Small intestine (tissue), 7 donors: ENCODE results near the gene ANO3. TPM values are rescaled to one million over a fixed set of nuclear protein-coding genes. Genes with fewer than 3 reads are reported as not detected.
A peak's percentile ranks its signal among the peaks of the same experiment; 100 is the strongest.

Source experiments
- DNase-seq, 2 donors: peaks; one replicate each; pipeline versions ENCODE4 v3.0.0 to v3.0.0-alpha.2; 2013
- FAIRE-seq: peaks from 2 replicates; lab custom pipeline; 2012; peaks lifted over from hg19 to GRCh38; lab: Jason Lieb, UNC
- H3K27ac ChIP-seq, 3 donors: one replicate each; pipeline ENCODE4 v1.5.1; 2013; ENCODE audit warnings: low read length in 2 of 3, mild to moderate bottlenecking in 2 of 3, control low read depth in 1 of 3, inconsistent platforms in 1 of 3, low read depth in 1 of 3, moderate library complexity in 1 of 3
- H3K27me3 ChIP-seq, 3 donors: one replicate each; pipeline ENCODE4 v1.6.1; 2013; ENCODE audit warnings: low read length in 3 of 3, inconsistent platforms in 1 of 3; ENCODE audit not compliant: control insufficient read depth in 3 of 3, insufficient read depth in 3 of 3
- H3K36me3 ChIP-seq, 3 donors: one replicate each; pipeline ENCODE4 v1.6.1; 2013; ENCODE audit warnings: low read length in 3 of 3, inconsistent platforms in 1 of 3, low read depth in 1 of 3, mild to moderate bottlenecking in 1 of 3, moderate library complexity in 1 of 3; ENCODE audit not compliant: control insufficient read depth in 3 of 3, insufficient read depth in 2 of 3
- H3K4me1 ChIP-seq, 3 donors: one replicate each; pipeline ENCODE4 v1.6.1; 2013; ENCODE audit warnings: low read length in 2 of 3, inconsistent platforms in 1 of 3, low read depth in 1 of 3, mild to moderate bottlenecking in 1 of 3, moderate library complexity in 1 of 3; ENCODE audit not compliant: control insufficient read depth in 3 of 3, insufficient read depth in 2 of 3
- H3K4me3 ChIP-seq, 3 donors: one replicate each; pipeline ENCODE4 v1.5.1; 2013; ENCODE audit warnings: low read length in 3 of 3, control low read depth in 1 of 3, inconsistent platforms in 1 of 3, low read depth in 1 of 3, mild to moderate bottlenecking in 1 of 3, moderate library complexity in 1 of 3
- H3K9me3 ChIP-seq, 2 donors: one replicate each; pipeline ENCODE4 v1.6.1; 2013; ENCODE audit warnings: low read depth in 1 of 2, low read length in 1 of 2; ENCODE audit not compliant: control insufficient read depth in 2 of 2, insufficient read depth in 1 of 2
- WGBS, 3 donors: extraction: QIAGEN DNeasy Blood & Tissue Kit; methylation state at CpG; one replicate each; pipeline ENCODE4 v1.1.7; 2013; 5-methylcytosine and 5-hydroxymethylcytosine counted together
- polyA plus RNA-seq, 4 donors: library from polyadenylated mRNA; stranded (reverse) in 3 of 4; unstranded in 1 of 4; fragments of 200-250 nt in 3 of 4; fragments of 120-200 nt in 1 of 4; gene quantifications; one replicate each; pipeline versions ENCODE4 v1.2.1 to v1.2.3, GENCODE V29; 2013
- donor health status: healthy with polysubstance abuse.
- donor health status: control.
- donor health status: control.
- donor health status: Bipolar disorder and iron deficiency.
- donor health status: healthy.

ANO3 gene
- polyA plus RNA-seq, 4 donors = under 0.01 to 0.10 (median 0.09) TPM; not detected in 1

DNA sequence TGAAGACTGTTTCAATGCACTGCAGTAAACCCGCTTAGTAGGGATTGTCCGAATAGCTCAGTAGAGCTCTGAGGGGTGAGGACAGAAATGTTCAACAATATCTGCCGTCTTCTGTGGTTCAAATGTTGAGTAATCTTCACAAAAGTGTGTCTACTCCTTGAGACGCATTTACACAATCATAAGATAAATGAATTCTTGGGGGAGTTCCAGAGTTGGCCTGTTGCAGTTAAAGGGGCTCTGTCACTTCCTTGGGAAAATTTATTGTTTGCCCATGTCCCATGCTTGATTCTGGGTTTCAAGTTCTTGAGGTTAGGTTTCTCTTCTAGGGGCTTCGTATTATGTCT is 614 bp downstream of the ANO3 start:
- peaks cover 0 to 5% (median 0%) of the 10 kb centered on the region in 3 donors for H3K4me1 ChIP-seq
- FAIRE-seq (no peak), DNase-seq (no peak)
- WGBS, 3 donors = 39 to 52% (median 39%) methylated on average over 5 of the region's 5 CpGs
- H3K4me3 ChIP-seq = peak overlapping the region in 1 of 3 donors; percentile 28
- no peaks in the 10 kb centered on the region for H3K36me3 ChIP-seq
- H3K27ac ChIP-seq = no peak overlapping the region
- H3K27me3 ChIP-seq = peaks cover 0 to 8% (median 1%) of the 10 kb centered on the region in 3 donors
- no peaks in the 10 kb centered on the region for H3K9me3 ChIP-seq

DNA sequence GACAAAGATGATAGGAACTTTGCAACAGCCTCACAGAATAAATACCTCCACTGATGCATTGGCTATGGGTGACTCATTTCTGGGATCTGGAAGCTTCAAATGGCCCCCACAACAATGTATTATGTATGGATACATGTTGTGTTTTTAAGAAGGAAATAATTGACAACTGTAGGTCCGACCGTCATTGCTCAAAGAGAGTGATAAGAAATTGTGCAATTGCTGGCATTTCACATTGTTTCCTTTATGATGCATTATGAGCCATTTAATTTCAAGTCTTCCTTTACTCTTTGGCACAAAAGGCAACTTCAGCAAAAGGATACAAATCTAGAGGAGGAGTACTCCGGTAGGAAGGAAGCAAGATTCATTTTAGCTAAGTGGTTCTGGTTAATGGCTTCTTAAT is 2.0 kb downstream of the ANO3 start:
- peaks cover 0 to 4% of the 10 kb centered on the region in 2 donors for H3K9me3 ChIP-seq
- 37 to 54% (median 49%) methylated on average over 3 of the region's 3 CpGs for WGBS, 3 donors
- no peak overlapping the region for H3K4me3 ChIP-seq
- no peaks in the 10 kb centered on the region for H3K36me3 ChIP-seq
- peaks cover 0 to 6% (median 1%) of the 10 kb centered on the region in 3 donors for H3K27me3 ChIP-seq
- DNase-seq (no peak), FAIRE-seq (no peak)
- H3K4me1 ChIP-seq = peaks cover 0 to 5% (median 0%) of the 10 kb centered on the region in 3 donors
- no peak overlapping the region for H3K27ac ChIP-seq

DNA sequence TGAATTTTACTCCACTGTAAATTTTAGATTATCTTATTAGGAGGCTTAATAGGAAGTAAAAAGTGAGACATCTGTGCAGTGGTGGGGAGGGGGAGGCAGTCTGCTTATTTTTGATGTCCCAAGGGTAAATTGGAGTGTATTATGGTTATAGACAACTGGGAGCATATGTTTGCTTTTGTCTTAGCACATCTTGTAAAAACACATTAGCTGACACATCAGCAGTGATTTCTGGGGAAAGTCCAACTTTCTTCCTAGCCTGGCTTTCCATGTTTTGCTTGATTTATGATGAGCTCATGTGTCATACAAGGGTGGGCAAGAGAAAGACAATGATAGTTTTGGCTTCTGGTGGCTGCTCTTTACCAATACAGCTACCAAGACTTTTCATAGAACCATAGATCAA is 4.0 kb downstream of the ANO3 start:
- Histone ChIP-seq H3K4me3 (no peak overlapping the region), H3K27me3 (peaks cover 0 to 6% (median 1%) of the 10 kb centered on the region in 3 donors), H3K9me3 (peaks cover 0 to 4% of the 10 kb centered on the region in 2 donors), H3K4me1 (peaks cover 0 to 5% (median 0%) of the 10 kb centered on the region in 3 donors), H3K27ac (no peak overlapping the region), H3K36me3 (no peaks in the 10 kb centered on the region)
- FAIRE-seq (no peak), DNase-seq (no peak)

DNA sequence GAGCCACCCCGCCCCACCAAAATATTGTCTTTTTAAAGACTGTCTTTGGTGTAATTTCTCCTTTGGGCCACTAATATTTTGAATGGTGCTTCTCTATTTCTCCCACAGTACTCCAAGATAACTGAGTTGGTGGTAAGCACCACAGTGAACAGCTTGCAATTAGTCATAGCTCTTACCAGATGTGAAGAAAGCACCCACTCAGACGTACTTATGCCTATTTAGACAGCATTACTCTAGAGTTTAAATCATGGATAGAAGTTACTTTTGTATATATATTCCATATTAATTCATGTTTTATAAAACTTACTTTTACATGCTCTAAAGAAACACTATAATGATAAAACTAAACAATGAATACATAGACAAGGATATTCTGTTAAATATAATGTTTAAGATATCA is 12.7 kb downstream of the ANO3 start:
- Histone ChIP-seq H3K4me1 (no peaks in the 10 kb centered on the region), H3K9me3 (no peaks in the 10 kb centered on the region), H3K27me3 (no peaks in the 10 kb centered on the region), H3K27ac (no peak overlapping the region), H3K4me3 (no peak overlapping the region), H3K36me3 (no peaks in the 10 kb centered on the region)
- FAIRE-seq (no peak), DNase-seq (no peak)
- WGBS, 3 donors = 73 to 78% (median 75%) methylated on average over 2 of the region's 2 CpGs

DNA sequence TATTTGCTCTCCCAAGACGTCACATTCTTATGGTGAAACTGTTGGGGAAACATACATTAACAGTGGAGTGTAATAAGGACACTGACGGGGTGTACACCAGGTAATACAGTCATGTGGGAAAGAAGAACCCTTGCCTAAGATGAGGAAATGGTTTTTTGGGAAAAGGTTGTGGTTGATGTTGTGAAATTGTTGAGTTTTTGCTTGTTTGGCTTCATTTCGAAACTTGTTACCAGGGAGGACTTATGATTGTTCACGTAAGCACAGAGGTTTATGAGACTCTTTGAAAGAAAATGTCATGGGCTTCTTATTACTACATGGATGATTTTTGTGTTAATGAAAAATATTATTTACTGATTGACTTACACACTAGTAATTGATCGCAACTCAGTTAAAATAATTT is 16.8 kb downstream of the ANO3 start:
- Histone ChIP-seq H3K4me3 (no peak overlapping the region), H3K36me3 (no peaks in the 10 kb centered on the region), H3K4me1 (no peaks in the 10 kb centered on the region), H3K9me3 (no peaks in the 10 kb centered on the region), H3K27me3 (no peaks in the 10 kb centered on the region), H3K27ac (no peak overlapping the region)
- no peak for DNase-seq
- 74 to 80% (median 74%) methylated on average over 5 of the region's 5 CpGs for WGBS, 3 donors
- FAIRE-seq = no peak

DNA sequence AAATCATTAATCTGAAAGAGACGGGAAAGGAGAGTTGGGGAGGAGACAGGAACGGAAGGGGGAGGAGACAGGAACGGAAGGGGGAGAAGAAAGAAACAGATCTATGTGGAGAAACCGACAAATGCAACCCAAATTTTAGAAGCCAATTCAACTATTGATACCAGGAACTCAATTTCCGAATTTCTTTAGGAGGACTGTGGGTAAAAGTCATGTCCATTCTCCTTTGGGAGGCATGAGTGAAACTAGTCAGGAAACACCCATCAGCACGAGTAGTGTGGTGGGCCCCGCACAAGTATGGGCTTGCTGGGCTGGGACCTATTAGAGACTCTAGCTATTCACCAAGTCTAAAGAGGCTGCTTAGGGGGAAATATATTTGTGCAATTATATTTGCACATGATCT is 18.1 kb downstream of the ANO3 start:
- Histone ChIP-seq H3K27me3 (no peaks in the 10 kb centered on the region), H3K27ac (no peak overlapping the region), H3K4me1 (no peaks in the 10 kb centered on the region), H3K36me3 (no peaks in the 10 kb centered on the region), H3K9me3 (no peaks in the 10 kb centered on the region), H3K4me3 (no peak overlapping the region)
- WGBS, 3 donors = 77 to 83% (median 81%) methylated on average over 7 of the region's 7 CpGs
- no peak for DNase-seq
- FAIRE-seq = no peak

DNA sequence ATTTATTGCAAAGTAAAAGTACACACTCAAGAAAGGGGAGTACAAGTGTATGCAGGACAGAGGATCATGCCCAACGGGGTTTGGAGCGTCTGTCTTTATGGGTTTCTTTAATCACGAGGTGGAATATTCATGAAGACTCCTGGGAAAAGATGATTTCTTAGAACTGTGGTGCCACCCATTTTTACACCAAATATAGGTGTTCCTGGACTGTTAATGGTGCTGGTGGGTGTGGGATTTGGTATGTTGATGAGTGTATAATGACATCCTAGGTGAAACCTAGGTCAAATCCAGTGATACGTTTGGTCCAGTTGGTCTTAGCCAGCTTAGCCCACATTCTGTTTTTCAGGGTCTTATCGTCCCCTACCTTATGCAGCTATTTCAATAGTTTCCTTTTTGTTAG is 21.1 kb downstream of the ANO3 start:
- Histone ChIP-seq H3K27me3 (no peaks in the 10 kb centered on the region), H3K4me1 (no peaks in the 10 kb centered on the region), H3K36me3 (no peaks in the 10 kb centered on the region), H3K27ac (no peak overlapping the region), H3K4me3 (no peak overlapping the region), H3K9me3 (no peaks in the 10 kb centered on the region)
- 81 to 87% (median 84%) methylated on average over 5 of the region's 5 CpGs for WGBS, 3 donors
- FAIRE-seq (no peak), DNase-seq (no peak)

DNA sequence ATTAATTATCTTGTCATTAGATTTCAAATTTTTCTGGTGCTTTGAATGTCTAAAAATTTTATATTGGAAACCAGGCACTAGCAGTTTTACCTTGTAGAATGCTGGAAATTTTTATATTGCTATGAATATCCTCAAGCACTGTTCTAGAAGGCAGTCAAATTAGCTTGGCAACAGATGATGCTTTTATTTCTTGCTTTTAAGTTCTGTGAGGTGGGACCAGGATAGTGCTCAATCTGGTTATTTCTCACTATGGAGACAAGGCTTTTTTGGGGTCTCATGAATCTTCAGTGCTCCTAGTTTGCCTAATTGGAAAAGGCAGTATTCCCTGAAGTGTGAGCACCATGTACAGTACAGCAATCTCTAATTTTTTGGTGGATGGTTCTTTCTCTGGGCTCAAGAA is 27.1 kb downstream of the ANO3 start:
- H3K4me1 ChIP-seq = no peaks in the 10 kb centered on the region
- no peak overlapping the region for H3K4me3 ChIP-seq
- H3K9me3 ChIP-seq = peaks cover 0 to 1% of the 10 kb centered on the region in 2 donors
- H3K27me3 ChIP-seq = no peaks in the 10 kb centered on the region
- no peak overlapping the region for H3K27ac ChIP-seq
- H3K36me3 ChIP-seq = no peaks in the 10 kb centered on the region
- FAIRE-seq = no peak
- DNase-seq = no peak

DNA sequence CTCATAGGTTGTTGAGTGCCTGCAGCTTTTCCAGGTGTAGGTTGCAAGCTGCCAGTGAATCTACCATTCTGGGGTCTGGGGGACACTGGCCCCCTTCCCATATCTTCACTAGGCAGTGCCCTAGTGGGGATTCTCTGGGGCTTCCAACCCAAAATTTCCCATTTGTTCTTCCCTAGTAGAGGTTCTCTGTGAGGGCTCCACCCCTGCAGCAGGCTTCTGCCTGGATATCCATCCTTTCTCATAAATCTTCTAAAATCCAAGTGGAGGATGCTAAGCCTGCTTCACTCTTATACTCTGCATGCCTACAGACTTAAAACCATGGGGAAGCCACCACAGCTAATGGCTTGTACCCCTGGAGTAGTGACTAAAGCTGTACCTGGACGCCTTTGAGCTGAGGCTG is 33.4 kb downstream of the ANO3 start:
- DNase-seq (no peak), FAIRE-seq (no peak)
- H3K27ac ChIP-seq = no peak overlapping the region
- H3K4me1 ChIP-seq = no peaks in the 10 kb centered on the region
- no peaks in the 10 kb centered on the region for H3K36me3 ChIP-seq
- WGBS, 3 donors = 65 to 81% (median 72%) methylated on average over 1 of the region's 1 CpG
- no peaks in the 10 kb centered on the region for H3K27me3 ChIP-seq
- peaks cover 1 to 14% of the 10 kb centered on the region in 2 donors for H3K9me3 ChIP-seq
- H3K4me3 ChIP-seq = no peak overlapping the region
